G401 (cell line): Measurements from ENCODE around the gene TIMM8A. TPM values are rescaled to one million over a fixed set of nuclear protein-coding genes. Genes with fewer than 3 reads are reported as not detected.
"Not testable (repeated sequence)": the region's sequence is repeated elsewhere in the genome, so short reads cannot be mapped to it uniquely, and the experiment has no call there.

Experiments used
- DNase-seq: peaks from one replicate; pipeline ENCODE4 v3.0.0-alpha.2; 2015; ENCODE audit warnings: low spot score
- in situ Hi-C: cut with HindIII; loops from 2 replicates; pipeline ENCODE4 v1.10.0; 2016; ENCODE audit warnings: low sequenced_read_pairs, mixed read lengths
- total RNA-seq: library from RNA; depleted of rRNA; stranded (reverse); fragments of >200 nt; shearing (Covaris generic); gene quantifications from 2 replicates; pipeline ENCODE4 v1.2.3, GENCODE V29; 2014; rRNA removed

The TIMM8A gene
- total RNA-seq, 1 experiment from 2014 or later, result 9.2 TPM

DNA sequence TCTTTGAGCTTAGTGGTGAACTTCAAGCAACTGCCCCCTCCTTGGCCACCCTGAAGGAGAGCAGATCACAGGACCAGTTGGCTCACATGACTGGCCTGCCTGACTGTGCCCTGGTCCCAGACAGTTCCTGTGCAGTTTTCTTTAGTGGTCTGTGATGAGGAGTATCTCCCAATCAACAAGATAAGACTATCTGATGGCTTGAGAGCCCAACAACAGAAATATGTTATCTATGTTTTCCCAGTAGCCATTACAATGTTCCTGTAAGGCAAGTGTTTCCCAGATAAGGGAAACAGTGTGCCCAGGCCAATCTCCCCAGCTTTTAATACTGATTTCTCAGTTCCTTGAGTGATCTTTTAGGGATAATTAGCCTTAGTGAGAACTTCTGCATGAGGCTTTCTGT, 14.2 kb upstream of the TIMM8A start:
- DNase-seq, result no peak
- in situ Hi-C loops, result no loop called here

DNA sequence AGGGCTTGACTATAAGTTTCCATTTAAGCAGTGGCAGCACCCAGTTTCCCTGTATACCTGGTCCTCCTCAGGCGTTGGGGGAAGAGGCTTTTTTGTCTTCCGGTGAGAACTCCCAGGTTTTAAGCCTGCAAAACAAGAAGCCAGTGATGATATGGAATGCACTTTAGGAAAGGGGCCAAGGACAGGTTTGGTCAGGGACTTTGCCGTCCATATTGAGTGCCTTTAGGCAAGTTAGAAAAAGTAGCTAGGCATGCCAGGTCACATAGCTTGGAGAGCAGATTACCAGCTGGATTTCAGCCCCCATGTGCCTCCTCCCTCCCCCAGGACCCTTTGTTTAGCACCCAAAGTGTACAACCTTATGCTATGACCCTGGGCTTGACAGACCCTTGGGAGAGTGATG, 13.6 kb upstream of the TIMM8A start:
- in situ Hi-C loops, result no loop called here
- DNase-seq, result no peak

DNA sequence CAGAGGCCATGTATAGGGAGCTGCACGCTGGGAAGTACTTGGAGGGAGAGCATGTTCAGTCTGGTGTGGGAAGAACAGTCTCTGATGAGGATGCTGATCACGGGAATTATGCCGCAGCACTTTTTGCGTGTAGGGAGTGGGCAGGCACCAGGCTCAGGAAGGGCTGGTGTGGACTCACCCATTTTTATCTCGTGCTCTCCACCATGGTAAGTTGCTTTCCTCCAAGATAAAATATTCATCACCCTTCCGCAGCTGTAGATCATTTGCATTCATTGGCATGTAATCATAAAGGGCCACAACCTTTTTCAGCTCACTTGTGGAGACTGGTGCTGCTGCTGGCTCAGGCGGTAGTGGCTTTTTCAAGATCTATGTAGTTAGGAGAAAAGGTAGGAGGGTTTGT, 11.8 kb upstream of the TIMM8A start:
- DNase-seq, result no peak
- in situ Hi-C loops, result no loop called here

DNA sequence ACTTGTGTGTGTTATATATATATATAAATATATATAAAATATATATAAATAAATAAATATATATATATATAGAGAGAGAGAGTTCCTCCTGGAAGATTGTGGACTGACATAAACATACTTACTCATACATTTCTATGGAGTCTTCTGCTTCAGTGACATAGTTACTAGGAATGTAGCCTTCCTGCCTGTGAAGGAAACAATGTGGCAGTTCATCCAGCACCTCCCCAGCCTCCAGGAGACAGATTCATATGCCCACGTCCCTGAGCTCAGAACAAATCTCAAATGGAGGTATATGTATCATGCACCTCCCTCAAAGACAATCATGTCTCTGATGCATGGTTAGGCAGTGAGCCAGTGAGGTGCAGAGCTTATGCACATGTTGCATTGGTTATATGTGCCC, 11.4 kb upstream of the TIMM8A start:
- DNase-seq, result no peak
- in situ Hi-C loops, result no loop called here

DNA sequence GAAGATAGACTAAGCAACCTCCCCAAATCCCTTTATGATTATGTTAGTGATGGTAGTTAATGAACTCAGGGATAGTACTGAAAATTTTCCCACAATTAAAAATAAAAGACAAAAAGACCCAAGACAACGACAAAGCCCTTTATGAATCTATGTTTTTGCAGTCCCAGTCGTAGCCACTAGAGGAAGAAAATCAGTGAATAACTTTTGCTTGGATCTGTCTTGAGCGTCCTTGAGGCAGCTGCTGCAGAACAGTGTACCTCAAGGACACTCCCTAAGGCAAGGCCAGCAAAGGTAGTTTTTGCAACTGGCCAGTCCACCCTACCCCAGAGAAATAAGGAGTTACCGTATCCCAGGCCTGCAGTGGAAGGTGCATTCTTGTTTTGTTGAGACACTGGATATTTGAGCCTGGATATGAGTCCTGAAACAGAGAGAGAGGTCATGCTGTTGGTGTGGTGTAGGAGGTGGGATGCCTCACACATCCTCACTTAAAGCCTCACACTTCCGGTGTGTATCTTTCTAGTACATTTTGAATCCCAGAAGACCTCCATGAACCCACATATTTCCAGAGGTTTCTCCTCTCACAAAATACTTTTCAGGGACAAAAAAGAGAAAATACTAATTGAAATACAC, 8.7 kb upstream of the TIMM8A start:
- no peak for DNase-seq
- in situ Hi-C loops, result no loop called here

DNA sequence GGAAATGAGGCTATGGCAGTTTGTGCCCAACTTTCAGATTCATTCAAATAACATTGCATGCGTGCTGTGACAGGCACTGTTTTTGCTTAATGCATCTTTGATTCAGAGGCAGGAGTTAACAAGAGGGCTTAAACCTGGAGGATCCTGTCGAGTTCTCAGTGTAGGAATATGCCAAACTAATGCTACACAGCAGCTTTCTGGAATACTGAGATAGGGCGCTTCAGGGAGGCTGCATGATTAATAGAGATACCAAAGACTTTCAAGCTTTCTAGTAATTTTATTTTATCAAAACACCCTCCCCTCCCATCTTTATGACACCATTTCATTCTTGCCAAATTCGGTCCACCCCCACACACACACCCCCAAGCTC, 636 bp upstream of the TIMM8A start:
- no peak for DNase-seq
- in situ Hi-C loops, result no loop called here

DNA sequence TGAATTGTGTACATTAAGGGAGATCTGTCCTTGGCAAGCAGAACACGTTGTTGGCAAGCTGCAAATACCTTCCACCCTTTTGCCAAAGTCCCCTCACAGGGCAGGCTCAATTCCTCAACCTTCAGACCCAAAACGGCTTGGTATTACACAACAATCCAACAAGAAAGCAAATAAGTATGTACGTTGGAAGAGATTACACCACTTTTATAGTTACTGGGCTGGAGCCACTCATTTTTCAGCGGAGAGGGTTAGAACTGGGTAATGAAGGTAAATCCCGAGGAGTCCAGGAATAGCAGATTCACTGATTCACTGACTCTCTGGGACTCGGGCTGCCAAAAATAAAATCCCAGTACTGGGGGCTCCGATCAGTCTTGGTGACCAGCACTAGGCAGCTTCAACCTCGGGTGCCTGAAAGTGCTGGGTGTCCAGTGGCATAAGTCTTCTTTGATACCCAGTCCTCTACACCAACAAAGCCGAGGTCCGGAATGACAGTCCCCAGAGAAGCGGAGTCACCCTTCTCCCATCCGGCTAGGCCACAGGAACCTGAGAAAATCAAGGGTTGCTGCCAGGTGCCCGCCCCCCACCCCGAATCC, 587 bp downstream of the TIMM8A start:
- in situ Hi-C loops, result no loop called here
- no peak for DNase-seq

DNA sequence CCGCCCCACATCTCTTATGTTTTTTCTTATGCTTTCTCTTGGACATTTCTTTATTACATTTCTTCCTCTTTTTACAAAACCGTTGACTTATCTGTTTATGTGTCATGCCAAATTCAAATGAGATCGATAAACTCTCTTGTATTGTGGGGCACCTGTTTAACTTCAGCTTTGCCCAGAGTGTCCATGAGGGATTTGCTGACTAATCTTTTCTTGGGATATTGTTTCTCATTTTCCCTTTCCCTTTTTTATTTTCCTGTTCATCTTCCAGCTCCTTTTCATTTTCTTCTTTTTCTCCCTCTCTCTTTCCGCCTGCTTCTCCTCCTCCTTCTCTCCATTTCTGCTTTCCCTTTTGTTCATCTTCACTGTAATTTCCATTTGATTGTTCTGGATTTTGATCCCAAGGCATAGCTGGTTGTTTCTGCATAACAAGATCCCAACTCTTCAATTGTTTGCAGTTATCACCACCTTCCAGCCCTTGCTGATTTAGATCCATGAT, 10.7 kb downstream of the TIMM8A start:
- in situ Hi-C loops, result no loop called here
- DNase-seq, result no peak

DNA sequence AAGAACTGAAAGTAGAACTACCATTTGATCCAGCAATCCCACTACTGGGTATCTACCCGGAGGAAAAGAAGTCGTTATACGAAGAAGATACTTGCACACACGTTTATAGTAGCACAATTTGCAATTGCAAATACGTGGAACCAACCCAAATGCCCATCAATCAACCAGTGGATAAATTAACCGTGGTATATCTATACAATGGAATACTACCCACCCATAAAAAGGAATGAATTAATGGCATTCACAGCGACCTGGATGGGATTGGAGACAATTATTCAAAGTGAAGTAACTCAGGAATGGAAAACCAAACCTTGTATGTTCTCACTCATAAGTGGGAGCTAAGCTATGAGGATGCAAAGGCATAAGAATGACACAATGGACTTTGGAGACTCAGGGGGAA, 14.2 kb downstream of the TIMM8A start:
- DNase-seq, in situ Hi-C loops: not testable (repeated sequence)

DNA sequence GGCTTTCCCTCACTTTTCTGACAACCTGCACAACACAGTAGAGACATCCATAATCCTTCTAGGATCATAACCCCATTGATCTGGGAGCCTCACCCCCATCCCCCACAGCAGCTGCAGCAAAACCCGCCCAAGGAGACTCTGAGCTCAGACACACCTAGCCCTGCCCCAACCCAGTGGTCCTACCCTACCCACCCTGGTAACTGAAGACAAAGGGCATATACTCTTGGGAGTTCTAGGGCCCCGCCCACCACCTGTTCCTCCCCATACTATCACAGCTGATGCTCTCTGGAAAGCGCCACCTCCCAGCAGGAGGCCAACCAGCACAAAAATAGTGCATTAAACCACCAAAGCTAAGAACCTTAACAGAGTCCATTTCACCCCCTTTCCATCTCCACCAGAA, 21.9 kb downstream of the TIMM8A start:
- in situ Hi-C loops, DNase-seq: not testable (repeated sequence)

DNA sequence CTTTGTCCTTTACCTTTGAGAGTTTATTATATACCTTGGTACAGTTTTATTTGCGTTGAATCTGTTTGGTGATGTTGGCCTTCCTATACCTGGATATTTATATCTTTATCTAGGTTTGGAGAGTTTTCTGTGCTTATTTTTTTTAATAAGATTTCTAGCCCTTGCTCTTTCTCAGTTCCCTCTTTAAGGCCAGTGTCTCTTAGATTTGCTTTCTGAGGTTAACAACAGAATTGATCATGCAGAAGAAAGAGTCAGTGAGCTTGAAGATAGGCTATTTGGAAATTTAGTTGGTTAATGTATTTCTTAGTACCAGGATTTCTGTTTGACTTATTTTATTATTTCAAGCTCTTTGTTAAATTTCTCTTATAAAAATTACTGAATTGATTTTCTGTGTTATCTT, 44.8 kb downstream of the TIMM8A start:
- no peak for DNase-seq
- in situ Hi-C loops, result no loop called here

Other genes with a start within 250 kb of the TIMM8A start
- not detected in 2 replicates for gene DRP2, start 129.0 kb downstream of the TIMM8A start, total RNA-seq
- not detected in 2 replicates for gene TAF7L, start 57.4 kb downstream of the TIMM8A start, total RNA-seq
- gene BTK, start 37.4 kb upstream of the TIMM8A start, total RNA-seq, result not detected in 2 replicates
- gene RPL36A, start 42.3 kb upstream of the TIMM8A start, total RNA-seq, result 415 and 688 TPM in 2 replicates
- gene GLA, start 59.2 kb upstream of the TIMM8A start, total RNA-seq, result 80.4 and 86.3 TPM in 2 replicates
- gene HNRNPH2, start 59.5 kb upstream of the TIMM8A start, total RNA-seq, result 44.3 and 54.6 TPM in 2 replicates
- gene ARMCX4, start 136.7 kb upstream of the TIMM8A start, total RNA-seq, result not detected in 2 replicates
- gene ARMCX1, start 201.8 kb upstream of the TIMM8A start, total RNA-seq, result 0.25 and 1.1 TPM in 2 replicates